NB4 (cell line): ENCODE data around the gene FAM217B.

Experiments used
- CTCF ChIP-seq: IDR thresholded peaks from one replicate; pipeline ENCODE4 v1.5.1; 2012; ENCODE audit warnings: low read depth, low read length
- MAX ChIP-seq: IDR thresholded peaks from 2 replicates; pipeline ENCODE4 v1.6.1; 2011; ENCODE audit warnings: low read depth, low read length
- POLR2A ChIP-seq: IDR thresholded peaks from 2 replicates; pipeline ENCODE4 v1.6.1; 2011; ENCODE audit warnings: mild to moderate bottlenecking; ENCODE audit not compliant: insufficient read length; ENCODE audit errors: extremely low read depth

GRCh38 chr20:59984541-59984940 is 44.4 kb downstream of the FAM217B start:
- TF ChIP-seq CTCF (no peak), POLR2A (no peak), MAX (peak; percentile 29; the same call in 1 of the 2 replicates)
